ENCODE measurements around the gene ERC2.

GRCh38 chr3:56122911-56123310 lies 345.4 kb downstream of the ERC2 start:
- TF ChIP-seq, protein P1, sequence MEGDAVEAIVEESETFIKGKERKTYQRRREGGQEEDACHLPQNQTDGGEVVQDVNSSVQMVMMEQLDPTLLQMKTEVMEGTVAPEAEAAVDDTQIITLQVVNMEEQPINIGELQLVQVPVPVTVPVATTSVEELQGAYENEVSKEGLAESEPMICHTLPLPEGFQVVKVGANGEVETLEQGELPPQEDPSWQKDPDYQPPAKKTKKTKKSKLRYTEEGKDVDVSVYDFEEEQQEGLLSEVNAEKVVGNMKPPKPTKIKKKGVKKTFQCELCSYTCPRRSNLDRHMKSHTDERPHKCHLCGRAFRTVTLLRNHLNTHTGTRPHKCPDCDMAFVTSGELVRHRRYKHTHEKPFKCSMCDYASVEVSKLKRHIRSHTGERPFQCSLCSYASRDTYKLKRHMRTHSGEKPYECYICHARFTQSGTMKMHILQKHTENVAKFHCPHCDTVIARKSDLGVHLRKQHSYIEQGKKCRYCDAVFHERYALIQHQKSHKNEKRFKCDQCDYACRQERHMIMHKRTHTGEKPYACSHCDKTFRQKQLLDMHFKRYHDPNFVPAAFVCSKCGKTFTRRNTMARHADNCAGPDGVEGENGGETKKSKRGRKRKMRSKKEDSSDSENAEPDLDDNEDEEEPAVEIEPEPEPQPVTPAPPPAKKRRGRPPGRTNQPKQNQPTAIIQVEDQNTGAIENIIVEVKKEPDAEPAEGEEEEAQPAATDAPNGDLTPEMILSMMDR (IDR thresholded peaks at IDR 0.05), result no peak
- TF ChIP-seq POLR2A (IDR thresholded peaks at IDR 0.05), result no peak
